Body of pancreas (tissue), 4 donors: ENCODE data around the gene ICOSLG. TPM values are rescaled to one million over a fixed set of nuclear protein-coding genes. Genes with fewer than 3 reads are reported as not detected.
A peak's percentile ranks its signal among the peaks of the same experiment; 100 is the strongest.
"Not testable (repeated sequence)": the region's sequence is repeated elsewhere in the genome, so short reads cannot be mapped to it uniquely, and the experiment has no call there.

ENCODE experiments used
- ATAC-seq: fragments of 150-250 bp; one replicate; pipeline ENCODE4 v1.9.1; 2016
- DNase-seq, 4 donors: peaks; one replicate each; pipeline ENCODE4 v3.0.0-alpha.2; 2019
- H3K27ac ChIP-seq, 4 donors: fragments of 200-600 bp; sonication (generic); 1 replicate in 3 of 4; 2 replicates in 1 of 4; pipeline versions ENCODE4 v1.5.1 to v1.6.1; 2016 to 2019; ENCODE audit warnings: mild to moderate bottlenecking in 1 of 4, mixed read lengths in 1 of 4, moderate library complexity in 1 of 4
- H3K27me3 ChIP-seq, 2 donors: fragments of 200-600 bp; sonication (generic); one replicate each; pipeline ENCODE4 v1.6.0; 2016; ENCODE audit warnings: mild to moderate bottlenecking in 1 of 2
- H3K36me3 ChIP-seq, 2 donors: fragments of 200-600 bp; sonication (generic); replicated peaks in 1 of 2; 2 replicates each; pipeline ENCODE4 v1.5.1; 2016; ENCODE audit warnings: low read depth in 2 of 2; ENCODE audit not compliant: insufficient read depth in 1 of 2
- H3K4me1 ChIP-seq: fragments of 200-600 bp; sonication (generic); one replicate; pipeline ENCODE4 v1.6.0; 2016
- H3K4me3 ChIP-seq, 2 donors: fragments of 200-600 bp; sonication (generic); 1 replicate in 1 of 2; 2 replicates in 1 of 2; pipeline ENCODE4 v1.5.1; 2016 to 2019
- H3K9me3 ChIP-seq, 3 donors: fragments of 200-600 bp; sonication (generic); 1 replicate in 2 of 3; 2 replicates in 1 of 3; pipeline ENCODE4 v1.5.1; 2016
- CTCF ChIP-seq, 7 experiments: fragments of 450-650 bp in 4 of 7; fragments of 200-600 bp in 3 of 7; sonication (generic) in 3 of 7; IDR thresholded peaks; one replicate each; pipeline ENCODE4 v1.5.1; 2016 to 2019; ENCODE audit warnings: antibody characterized with exemption in 7 of 7
- POLR2A ChIP-seq, 3 donors: fragments of 450-650 bp; IDR thresholded peaks; one replicate each; pipeline ENCODE4 v1.6.1; 2016; ENCODE audit warnings: antibody characterized with exemption in 3 of 3, mild to moderate bottlenecking in 2 of 3
- WGBS, 2 donors: methylation state at CpG; one replicate each; pipeline ENCODE4 v1.1.5; 2017; 5-methylcytosine and 5-hydroxymethylcytosine counted together
- intact Hi-C: fragments of 100-400 bp; cut with DNase I; formaldehyde crosslinking; loops from one replicate; pipeline ENCODE4 v1.15.1; 2023
- total RNA-seq, 2 donors: library from RNA; depleted of rRNA; stranded (reverse); fragments of >200 nt; gene quantifications; one replicate each; pipeline ENCODE4 v1.1.0, GENCODE V29; 2016

Gene ICOSLG
- total RNA-seq, 2 donors from 2014 or later, result 1.6 to 2.0 TPM

- no peaks in the 10 kb centered on the region for H3K36me3 ChIP-seq
- intact Hi-C loops, result no loop called here
- DNase-seq (no peak), ATAC-seq (no peak)
- H3K4me1 ChIP-seq, result no peaks in the 10 kb centered on the region
- H3K9me3 ChIP-seq, result no peaks in the 10 kb centered on the region
- no peaks in the 10 kb centered on the region for H3K27me3 ChIP-seq
- TF ChIP-seq POLR2A (IDR thresholded peaks at IDR 0.05) (no peak), CTCF (IDR thresholded peaks at IDR 0.05) (no peak)
- 57 to 64% methylated on average over 1 to 9 of the region's 11 CpGs for WGBS, 2 donors
- no peak overlapping the region for H3K4me3 ChIP-seq
- no peak overlapping the region for H3K27ac ChIP-seq
Measured at GRCh38 chr21:44255511-44255981, 14.8 kb upstream of the ICOSLG start.

GRCh38 chr21:44253832-44254710 is 13.3 kb upstream of the ICOSLG start:
- peak in 1 of 4 donors; percentile 0 for DNase-seq
- H3K36me3 ChIP-seq, result no peaks in the 10 kb centered on the region
- H3K27ac ChIP-seq, result no peak overlapping the region
- 45 to 61% methylated on average over 12 to 29 of the region's 29 CpGs for WGBS, 2 donors
- intact Hi-C loops, result no loop called here
- TF ChIP-seq POLR2A (IDR thresholded peaks at IDR 0.05), result no peak
- no peak for TF ChIP-seq CTCF (IDR thresholded peaks at IDR 0.05)
- no peaks in the 10 kb centered on the region for H3K4me1 ChIP-seq
- ATAC-seq, result no peak
- H3K4me3 ChIP-seq, result no peak overlapping the region
- H3K9me3 ChIP-seq, result no peaks in the 10 kb centered on the region
- no peaks in the 10 kb centered on the region for H3K27me3 ChIP-seq

GRCh38 chr21:44249204-44250037 is 8.7 kb upstream of the ICOSLG start:
- H3K27me3 ChIP-seq, H3K9me3 ChIP-seq, intact Hi-C loops, DNase-seq, H3K4me1 ChIP-seq, H3K36me3 ChIP-seq, H3K4me3 ChIP-seq, ATAC-seq, H3K27ac ChIP-seq: not testable (repeated sequence)
- no CpG with 5 or more reads among the region's 33 CpGs for WGBS, 2 donors

GRCh38 chr21:44247904-44248303 is 7.2 kb upstream of the ICOSLG start:
- H3K27me3 ChIP-seq, H3K9me3 ChIP-seq, H3K4me3 ChIP-seq, DNase-seq, intact Hi-C loops, H3K27ac ChIP-seq, H3K4me1 ChIP-seq, ATAC-seq, H3K36me3 ChIP-seq: not testable (repeated sequence)
- WGBS, 2 donors, result no CpG with 5 or more reads among the region's 17 CpGs

GRCh38 chr21:44243980-44244379 is 3.2 kb upstream of the ICOSLG start:
- ATAC-seq, intact Hi-C loops, H3K36me3 ChIP-seq: not testable (repeated sequence)

GRCh38 chr21:44241281-44241680 is 538 bp upstream of the ICOSLG start:
- H3K36me3 ChIP-seq, DNase-seq, H3K27ac ChIP-seq, H3K9me3 ChIP-seq, H3K4me3 ChIP-seq, H3K27me3 ChIP-seq, H3K4me1 ChIP-seq, intact Hi-C loops: not testable (repeated sequence)
- WGBS, 2 donors, result no CpG with 5 or more reads among the region's 27 CpGs
- ATAC-seq, result peak; percentile 15

More at GRCh38 chr21:44243980-44244379, 3.2 kb upstream of the ICOSLG start:
- no CpG with 5 or more reads among the region's 15 CpGs for WGBS, 2 donors
- not testable (repeated sequence) for H3K27ac ChIP-seq, H3K9me3 ChIP-seq, H3K4me1 ChIP-seq, H3K4me3 ChIP-seq, DNase-seq, H3K27me3 ChIP-seq

- DNase-seq, result not testable (repeated sequence)
- WGBS, 2 donors, result no CpG with 5 or more reads among the region's 46 CpGs
- peak; percentile 60 for ATAC-seq
Measured at GRCh38 chr21:44240353-44240752, 390 bp downstream of the ICOSLG start.

GRCh38 chr21:44229561-44229960 is 11.2 kb downstream of the ICOSLG start:
- intact Hi-C loops, DNase-seq, H3K27me3 ChIP-seq: not testable (repeated sequence)

More at GRCh38 chr21:44240353-44240752, 390 bp downstream of the ICOSLG start:
- H3K4me1 ChIP-seq, H3K4me3 ChIP-seq, H3K36me3 ChIP-seq, H3K9me3 ChIP-seq, H3K27me3 ChIP-seq, intact Hi-C loops, H3K27ac ChIP-seq: not testable (repeated sequence)

GRCh38 chr21:44228109-44228508 is 12.6 kb downstream of the ICOSLG start:
- H3K9me3 ChIP-seq, H3K27me3 ChIP-seq, DNase-seq, H3K4me1 ChIP-seq, intact Hi-C loops, H3K27ac ChIP-seq, H3K4me3 ChIP-seq, H3K36me3 ChIP-seq, ATAC-seq: not testable (repeated sequence)
- no CpG with 5 or more reads among the region's 13 CpGs for WGBS, 2 donors

More at GRCh38 chr21:44229561-44229960, 11.2 kb downstream of the ICOSLG start:
- not testable (repeated sequence) for H3K4me1 ChIP-seq, H3K4me3 ChIP-seq, ATAC-seq, H3K36me3 ChIP-seq, H3K27ac ChIP-seq, H3K9me3 ChIP-seq
- no CpG with 5 or more reads among the region's 22 CpGs for WGBS, 2 donors
